ENCODE results near the gene TMEM132D. TPM values are rescaled to one million over a fixed set of nuclear protein-coding genes. Genes with fewer than 3 reads are reported as not detected.

Gene TMEM132D
- total RNA-seq (2014; rRNA removed; shearing (Covaris generic)), result 0.23 and 0.26 TPM in 2 replicates

GRCh38 chr12:129903956-129904829 lies at the start of gene TMEM132D:
TMEM132D (minus strand) TSS chr12:129904025.
- Histone ChIP-seq H3K9me3 (replicated peaks) (no peaks in the 10 kb centered on the region), H3K27ac (no peak within 1 kb of the TSS), H3K4me1 (no peaks in the 10 kb centered on the region), H3K36me3 (no peaks in the 10 kb centered on the region), H3K27me3 (no peaks in the 10 kb centered on the region), H3K4me3 (no peak within 1 kb of the TSS)
- no peak for DNase-seq

GRCh38 chr12:129949651-129950050 lies 45.8 kb upstream of the TMEM132D start:
- no peak overlapping the region for H3K4me3 ChIP-seq
- H3K27ac ChIP-seq, result no peak overlapping the region
- no peaks in the 10 kb centered on the region for H3K36me3 ChIP-seq
- no peaks in the 10 kb centered on the region for H3K27me3 ChIP-seq
- no peaks in the 10 kb centered on the region for H3K9me3 ChIP-seq (replicated peaks)
- no peaks in the 10 kb centered on the region for H3K4me1 ChIP-seq
- DNase-seq, result no peak

- no peaks in the 10 kb centered on the region for H3K4me1 ChIP-seq
- no peak overlapping the region for H3K27ac ChIP-seq
- no peaks in the 10 kb centered on the region for H3K9me3 ChIP-seq (replicated peaks)
- no peak for DNase-seq
- H3K4me3 ChIP-seq, result no peak overlapping the region
- H3K27me3 ChIP-seq, result no peaks in the 10 kb centered on the region
- H3K36me3 ChIP-seq, result no peaks in the 10 kb centered on the region
Observed at GRCh38 chr12:129941618-129942017, 37.8 kb upstream of the TMEM132D start.

- no peaks in the 10 kb centered on the region for H3K36me3 ChIP-seq
- no peak for DNase-seq
- no peaks in the 10 kb centered on the region for H3K4me1 ChIP-seq
- H3K27ac ChIP-seq, result no peak overlapping the region
- no peak overlapping the region for H3K4me3 ChIP-seq
- H3K9me3 ChIP-seq (replicated peaks), result no peaks in the 10 kb centered on the region
- no peaks in the 10 kb centered on the region for H3K27me3 ChIP-seq
Observed at GRCh38 chr12:129938089-129938488, 34.3 kb upstream of the TMEM132D start.

- Histone ChIP-seq H3K36me3 (no peaks in the 10 kb centered on the region), H3K9me3 (replicated peaks) (no peaks in the 10 kb centered on the region), H3K4me3 (no peak overlapping the region), H3K4me1 (no peaks in the 10 kb centered on the region), H3K27ac (no peak overlapping the region), H3K27me3 (no peaks in the 10 kb centered on the region)
- DNase-seq, result no peak
Observed at GRCh38 chr12:129937426-129937825, 33.6 kb upstream of the TMEM132D start.

- Histone ChIP-seq H3K27ac (no peak overlapping the region), H3K36me3 (no peaks in the 10 kb centered on the region), H3K27me3 (no peaks in the 10 kb centered on the region), H3K4me3 (no peak overlapping the region), H3K4me1 (no peaks in the 10 kb centered on the region), H3K9me3 (replicated peaks) (no peaks in the 10 kb centered on the region)
- no peak for DNase-seq
Observed at GRCh38 chr12:129928643-129929042, 24.8 kb upstream of the TMEM132D start.

GRCh38 chr12:129927316-129927900 lies 23.6 kb upstream of the TMEM132D start:
- no peaks in the 10 kb centered on the region for H3K4me1 ChIP-seq
- H3K36me3 ChIP-seq, result no peaks in the 10 kb centered on the region
- DNase-seq, result no peak
- H3K27me3 ChIP-seq, result no peaks in the 10 kb centered on the region
- H3K4me3 ChIP-seq, result no peak overlapping the region
- H3K9me3 ChIP-seq (replicated peaks), result no peaks in the 10 kb centered on the region
- H3K27ac ChIP-seq, result no peak overlapping the region

- Histone ChIP-seq H3K4me3 (no peak overlapping the region), H3K27ac (no peak overlapping the region), H3K4me1 (0 out of 2 replicates have a peak, but pooled peaks cover 4% of the 10 kb centered on the region), H3K9me3 (replicated peaks) (no peaks in the 10 kb centered on the region), H3K36me3 (no peaks in the 10 kb centered on the region), H3K27me3 (no peaks in the 10 kb centered on the region)
- peak; percentile 53 to 71 for DNase-seq
Observed at GRCh38 chr12:129911428-129912049, 7.7 kb upstream of the TMEM132D start.

GRCh38 chr12:129909051-129910020 lies 5.5 kb upstream of the TMEM132D start:
- Histone ChIP-seq H3K27ac (no peak overlapping the region), H3K9me3 (replicated peaks) (no peaks in the 10 kb centered on the region), H3K4me3 (no peak overlapping the region), H3K27me3 (no peaks in the 10 kb centered on the region), H3K4me1 (0 out of 2 replicates have a peak, but pooled peaks cover 4% of the 10 kb centered on the region), H3K36me3 (no peaks in the 10 kb centered on the region)
- no peak for DNase-seq

GRCh38 chr12:129903092-129903945 lies 506 bp downstream of the TMEM132D start:
- Histone ChIP-seq H3K36me3 (no peaks in the 10 kb centered on the region), H3K4me3 (no peak overlapping the region), H3K4me1 (no peaks in the 10 kb centered on the region), H3K27me3 (no peaks in the 10 kb centered on the region), H3K9me3 (replicated peaks) (no peaks in the 10 kb centered on the region), H3K27ac (no peak overlapping the region)
- DNase-seq, result no peak

- H3K27me3 ChIP-seq, result no peaks in the 10 kb centered on the region
- H3K9me3 ChIP-seq (replicated peaks), result no peaks in the 10 kb centered on the region
- H3K4me1 ChIP-seq, result no peaks in the 10 kb centered on the region
- H3K4me3 ChIP-seq, result no peak overlapping the region
- H3K36me3 ChIP-seq, result no peaks in the 10 kb centered on the region
- DNase-seq, result no peak
- no peak overlapping the region for H3K27ac ChIP-seq
Observed at GRCh38 chr12:129902371-129903091, 1.3 kb downstream of the TMEM132D start.

GRCh38 chr12:129901254-129901653 lies 2.6 kb downstream of the TMEM132D start:
- Histone ChIP-seq H3K9me3 (replicated peaks) (no peaks in the 10 kb centered on the region), H3K27me3 (no peaks in the 10 kb centered on the region), H3K36me3 (no peaks in the 10 kb centered on the region), H3K4me1 (no peaks in the 10 kb centered on the region), H3K4me3 (no peak overlapping the region), H3K27ac (no peak overlapping the region)
- no peak for DNase-seq

- DNase-seq, result no peak
- no peaks in the 10 kb centered on the region for H3K27me3 ChIP-seq
- H3K27ac ChIP-seq, result no peak overlapping the region
- H3K36me3 ChIP-seq, result no peaks in the 10 kb centered on the region
- H3K9me3 ChIP-seq (replicated peaks), result no peaks in the 10 kb centered on the region
- H3K4me3 ChIP-seq, result no peak overlapping the region
- H3K4me1 ChIP-seq, result no peaks in the 10 kb centered on the region
Observed at GRCh38 chr12:129900306-129900705, 3.5 kb downstream of the TMEM132D start.

Data from SJCRH30 (cell line).